HG02938 (cell line): ENCODE data around the gene DOK4.
A peak's percentile ranks its signal among the peaks of the same experiment; 100 is the strongest.

Experiments
- ATAC-seq: cut with Tn5 transposase; IDR thresholded peaks from one replicate; pipeline ENCODE4 v1.9.1; 2021; ENCODE audit warnings: mild to moderate bottlenecking, moderate library complexity; ENCODE audit not compliant: unreplicated experiment

The DOK4 gene

DNA sequence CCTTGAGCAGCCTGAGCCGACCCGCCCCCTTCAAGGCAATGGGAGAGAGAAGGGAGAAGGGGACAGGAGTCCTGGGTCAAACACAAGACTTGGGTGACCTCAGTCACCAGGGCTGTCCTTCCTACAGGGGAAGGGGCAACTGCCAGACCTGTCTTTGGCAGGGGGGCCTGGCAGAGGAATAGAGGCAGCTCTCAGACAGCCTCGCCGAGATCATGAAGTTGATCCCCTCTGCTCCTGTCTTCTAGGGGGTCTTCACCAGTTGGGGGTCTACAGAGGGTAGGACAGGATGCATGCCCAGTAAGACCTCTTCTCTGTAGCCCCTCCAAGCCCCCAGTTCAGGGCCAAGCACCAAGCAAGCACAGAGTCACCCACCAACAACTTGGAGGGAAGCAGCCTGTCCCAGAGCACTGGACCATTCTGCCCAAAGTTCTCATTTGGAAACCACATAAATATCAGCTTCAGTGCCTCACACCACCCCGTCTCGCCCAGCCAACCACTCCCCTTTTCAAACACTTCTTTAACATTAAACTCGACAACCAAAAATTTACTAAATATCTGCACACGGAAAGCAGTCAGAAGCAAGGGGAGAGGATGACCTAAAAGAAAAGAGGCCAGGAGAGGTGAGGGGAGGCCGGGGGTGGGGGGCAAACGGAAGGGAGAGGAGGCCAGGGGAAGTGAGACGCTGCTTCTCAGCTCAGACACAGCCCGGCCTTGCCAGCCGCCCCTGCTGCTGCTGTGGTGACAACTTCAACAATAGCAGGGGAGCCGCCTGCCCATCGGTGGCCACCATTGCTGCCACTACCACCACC is 7.7 kb downstream of the DOK4 start:
- no peak for ATAC-seq

DNA sequence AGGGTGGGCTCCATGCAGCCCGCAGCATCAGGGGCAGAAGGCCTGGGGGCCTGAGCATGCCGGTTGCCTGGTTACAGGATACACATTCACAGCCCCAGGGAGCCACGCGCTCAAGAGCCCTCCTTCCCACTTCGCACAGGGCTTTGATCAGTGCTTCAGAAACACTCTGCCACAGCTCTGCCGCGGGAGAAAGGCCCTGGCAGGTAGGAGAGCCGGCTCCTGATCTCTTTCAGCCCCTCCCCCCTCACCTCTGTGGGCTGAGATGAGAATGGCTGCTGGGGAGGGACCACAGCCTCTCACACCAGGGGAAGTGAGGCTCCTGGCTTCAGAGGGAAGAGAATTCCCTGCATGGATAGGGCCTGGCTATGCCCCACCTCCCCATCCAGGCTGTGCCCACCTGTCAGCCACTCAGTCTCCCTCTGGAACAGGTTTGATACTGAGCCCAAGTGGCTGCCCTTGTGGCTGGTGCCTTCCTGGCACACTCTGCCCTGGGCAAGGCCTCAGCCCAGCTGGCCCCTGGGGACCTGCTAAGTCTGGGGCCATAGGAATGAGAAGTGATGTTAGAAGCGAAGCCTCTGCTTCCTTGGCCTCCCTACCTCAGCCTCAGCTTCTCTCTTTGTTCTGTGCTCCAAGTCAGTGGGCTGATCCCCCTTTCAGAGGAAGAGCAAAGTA is 8.6 kb downstream of the DOK4 start:
- ATAC-seq = no peak

DNA sequence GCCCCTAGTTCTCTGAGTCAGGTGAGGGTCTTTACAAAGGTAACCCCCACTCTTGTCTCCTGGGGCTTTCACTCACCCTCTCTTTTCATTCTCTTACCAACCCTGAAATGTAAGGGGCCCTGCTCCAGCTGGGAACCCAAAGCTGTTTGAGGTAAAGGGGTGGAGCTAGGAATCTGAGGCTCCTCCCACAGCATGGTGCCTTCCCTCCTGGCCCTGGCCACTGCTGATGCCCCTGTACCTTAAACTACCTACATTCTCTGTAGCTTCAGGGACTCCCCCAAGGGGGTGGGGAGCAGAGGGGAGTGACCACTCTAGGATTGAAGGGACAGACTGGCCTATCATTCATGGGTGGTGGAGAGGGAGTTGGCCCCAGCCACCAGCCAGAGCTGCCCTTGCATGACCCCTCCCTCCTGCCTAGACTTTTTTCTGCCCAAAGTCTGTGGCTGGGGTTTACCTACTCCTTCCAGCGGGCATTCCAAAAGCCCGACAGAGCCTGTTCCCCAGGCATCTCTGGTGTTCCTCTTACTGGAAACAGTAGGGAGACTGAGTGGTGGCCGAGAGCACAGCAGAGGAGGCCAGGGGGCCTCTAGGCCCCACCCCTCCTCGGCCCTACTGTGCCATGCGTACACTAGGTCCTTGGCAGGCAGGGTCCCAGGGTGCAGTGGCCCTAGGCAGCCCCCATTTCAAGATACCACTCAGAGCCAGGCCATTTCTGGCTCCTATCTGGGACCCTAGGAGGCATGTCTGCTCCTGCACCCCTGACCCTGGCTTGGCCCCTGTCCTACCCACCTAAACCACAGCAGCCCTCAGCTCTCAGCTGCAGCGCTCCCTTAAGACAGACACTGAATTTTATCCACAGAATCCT is 9.5 kb downstream of the DOK4 start:
- ATAC-seq = no peak

DNA sequence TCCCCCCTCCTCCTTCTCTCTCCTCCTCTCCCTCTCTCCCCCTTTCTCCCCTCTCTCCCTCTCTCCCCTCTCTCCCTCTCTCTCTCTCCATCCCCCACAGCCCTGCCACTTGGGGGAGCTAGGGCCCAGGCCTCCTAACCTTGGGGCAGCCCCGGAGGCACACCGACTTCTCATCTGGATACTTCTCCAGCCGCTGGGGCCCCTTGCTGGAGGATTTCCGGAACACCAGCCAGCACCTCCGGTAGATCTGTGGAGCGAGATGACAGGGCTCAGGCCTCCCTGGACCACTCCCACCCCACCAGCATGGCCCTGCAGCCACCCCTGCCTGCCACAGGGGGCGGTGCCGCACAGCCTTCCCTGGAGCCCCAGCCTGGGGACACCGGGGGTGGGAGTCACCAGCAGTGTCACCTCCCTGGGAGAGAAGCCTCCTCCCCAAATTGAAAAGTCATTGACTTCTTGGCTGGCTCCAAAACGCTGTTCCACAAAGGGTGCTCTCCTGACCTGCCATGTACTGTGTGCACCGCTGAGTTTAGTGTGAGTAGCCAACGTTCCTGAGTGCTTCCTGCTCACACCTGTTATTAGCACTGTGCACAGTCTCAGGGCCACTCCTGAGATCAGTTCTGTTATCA is 10.5 kb downstream of the DOK4 start:
- peak; percentile 85 for ATAC-seq

DNA sequence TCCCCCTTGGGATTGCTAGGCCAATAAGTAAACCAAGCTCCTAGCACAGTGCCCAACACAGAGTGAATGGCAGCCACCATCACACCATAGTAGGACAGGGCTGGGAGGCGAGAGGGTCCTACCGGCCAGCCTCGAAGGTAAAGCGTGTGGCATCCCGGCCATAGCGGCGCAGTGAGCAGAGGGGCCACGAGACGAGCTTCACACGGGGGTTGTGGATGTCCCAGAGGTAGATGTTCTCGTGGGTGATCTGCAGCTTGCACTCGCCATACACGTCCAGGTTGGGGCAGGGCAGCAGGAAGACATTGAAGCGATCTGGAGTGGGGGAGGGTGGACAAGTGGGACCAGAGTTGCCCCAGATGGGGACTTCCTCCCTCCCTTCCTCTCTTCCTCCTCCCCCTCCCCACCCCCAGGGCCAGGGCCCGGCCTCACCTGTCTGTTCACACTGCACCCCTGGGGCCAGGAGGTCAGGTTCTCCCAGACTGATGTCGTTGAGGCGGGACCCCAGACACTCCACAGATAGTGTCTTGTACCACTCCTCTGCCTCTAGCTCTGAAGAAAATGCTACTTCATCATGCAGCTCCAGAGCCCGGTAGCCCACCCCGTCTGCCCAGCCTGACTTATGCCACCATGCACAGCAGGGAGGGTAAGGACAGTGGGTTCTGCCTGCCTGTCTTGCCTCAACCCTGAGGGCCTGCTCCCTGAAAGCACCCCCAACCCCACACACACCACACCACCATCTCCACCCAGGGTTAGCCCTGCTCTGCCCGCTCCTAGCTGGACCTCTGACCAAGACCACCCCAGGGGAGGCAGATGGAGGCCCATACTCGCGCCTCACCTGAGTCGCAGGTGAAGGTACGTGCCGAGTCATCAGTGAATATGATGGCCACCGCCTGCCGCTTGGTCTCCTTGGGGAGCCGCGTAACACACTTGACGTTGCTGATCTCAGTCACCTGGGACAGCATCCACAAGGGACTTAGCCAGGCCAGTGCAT is 11.3 kb downstream of the DOK4 start:
- ATAC-seq = no peak

DNA sequence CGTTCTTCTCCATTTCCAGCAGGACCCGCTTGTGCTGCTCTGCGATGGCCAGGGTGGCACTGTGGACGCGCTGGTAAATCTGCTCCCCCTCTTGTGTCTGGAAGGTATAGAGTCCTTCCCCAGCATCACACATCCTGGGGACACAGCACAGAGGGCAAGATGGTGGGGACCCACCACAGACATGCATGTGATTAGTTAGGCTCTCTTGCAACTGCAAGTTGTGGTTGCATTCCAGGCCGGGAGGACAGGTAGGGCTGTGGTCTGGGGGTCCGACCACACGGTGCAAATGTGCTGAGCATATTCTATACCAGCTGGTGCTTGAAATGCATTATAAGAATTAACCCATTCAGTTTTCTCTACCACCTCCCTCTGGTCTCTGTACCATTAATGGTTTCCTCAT is 12.4 kb downstream of the DOK4 start:
- no peak for ATAC-seq

DNA sequence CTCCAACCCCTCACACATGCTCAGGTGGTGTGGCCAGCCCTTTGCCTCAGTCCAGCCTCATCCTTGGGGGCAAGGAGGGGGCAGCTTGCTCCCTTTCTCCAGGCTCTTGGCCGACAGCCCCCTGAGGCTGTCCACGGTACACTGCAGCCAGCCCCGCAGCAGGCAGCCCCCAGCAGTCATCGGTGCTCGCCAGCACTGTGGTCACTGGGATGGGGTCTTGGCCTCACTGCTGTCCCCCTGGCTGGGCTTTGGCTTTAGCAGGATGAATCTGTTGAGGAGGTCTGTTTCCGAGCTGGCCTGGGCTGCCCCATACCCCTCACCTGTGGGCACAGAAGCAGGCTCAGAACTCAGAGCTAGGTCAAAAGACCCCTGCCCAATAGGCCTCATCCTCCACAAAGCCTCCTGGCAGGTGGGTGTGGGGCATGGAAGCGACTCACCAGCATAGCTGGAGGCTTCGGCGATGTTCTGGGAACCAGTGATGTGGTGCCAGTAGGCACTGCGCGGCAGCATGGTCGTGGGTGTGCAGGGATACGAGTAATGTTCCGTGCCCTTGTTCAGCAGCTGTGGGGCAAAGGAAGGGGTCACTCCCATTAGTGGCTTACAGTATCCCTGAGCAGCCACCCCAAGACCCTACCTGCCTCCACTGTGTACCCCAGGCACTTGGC is 13.0 kb downstream of the DOK4 start:
- ATAC-seq = no peak

DNA sequence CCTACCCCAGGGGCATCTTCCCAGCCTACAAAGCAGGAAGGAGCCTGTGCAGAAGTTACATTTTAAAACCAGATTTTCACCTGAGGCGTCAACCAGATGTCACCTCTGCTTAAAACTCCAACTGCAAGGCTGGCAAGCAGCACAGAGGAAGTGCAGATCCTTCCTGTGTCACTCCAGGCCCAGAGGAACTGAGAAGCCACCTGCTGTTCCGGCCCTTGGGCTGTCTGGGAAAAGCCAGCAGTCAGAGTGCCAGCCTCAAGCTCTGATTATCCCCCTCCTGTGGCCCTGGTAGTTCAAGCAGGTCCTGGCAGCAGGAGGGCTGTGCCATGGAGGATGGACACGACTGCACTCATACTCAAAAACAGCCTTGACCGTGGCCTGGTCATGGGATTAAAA is 13.6 kb downstream of the DOK4 start:
- ATAC-seq = no peak

DNA sequence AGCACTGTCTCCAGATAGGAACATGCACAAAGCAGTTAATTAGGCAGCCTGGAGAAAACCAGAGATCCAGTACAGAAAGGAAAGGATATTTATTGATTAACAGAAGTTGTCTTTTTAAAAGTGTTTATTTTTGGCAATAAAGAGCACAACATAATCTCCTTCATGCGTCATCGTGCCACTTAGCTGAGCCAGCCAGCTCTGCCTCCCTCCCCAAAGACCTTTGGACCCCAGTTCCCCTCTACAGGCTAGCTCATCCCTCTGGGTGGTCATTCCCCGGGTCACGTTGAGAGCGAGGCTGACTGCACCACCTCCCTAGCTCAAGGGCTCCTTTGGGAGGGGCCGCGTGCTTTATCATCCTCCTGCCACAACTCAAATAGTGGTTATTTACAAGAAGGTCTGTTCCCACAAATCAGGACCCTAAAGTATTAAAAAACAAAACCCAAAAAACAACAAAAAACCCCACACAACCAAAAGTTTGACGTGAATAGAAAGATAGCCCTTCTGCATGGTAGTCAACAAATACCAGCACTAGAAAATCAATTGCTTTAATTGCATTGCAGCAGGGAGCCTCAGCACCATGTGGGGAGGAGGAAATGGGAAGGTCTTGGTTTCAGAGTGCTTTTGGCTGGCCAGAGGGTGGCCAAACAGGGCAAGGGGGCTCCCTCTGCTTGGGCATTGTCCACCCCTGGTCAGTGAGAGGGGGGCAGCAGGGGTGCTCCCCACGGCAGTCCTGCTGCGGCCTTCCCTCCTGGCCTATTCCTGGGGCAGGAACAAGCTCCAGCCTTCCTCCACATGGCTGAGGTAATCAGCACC is 14.2 kb downstream of the DOK4 start:
- no peak for ATAC-seq

DNA sequence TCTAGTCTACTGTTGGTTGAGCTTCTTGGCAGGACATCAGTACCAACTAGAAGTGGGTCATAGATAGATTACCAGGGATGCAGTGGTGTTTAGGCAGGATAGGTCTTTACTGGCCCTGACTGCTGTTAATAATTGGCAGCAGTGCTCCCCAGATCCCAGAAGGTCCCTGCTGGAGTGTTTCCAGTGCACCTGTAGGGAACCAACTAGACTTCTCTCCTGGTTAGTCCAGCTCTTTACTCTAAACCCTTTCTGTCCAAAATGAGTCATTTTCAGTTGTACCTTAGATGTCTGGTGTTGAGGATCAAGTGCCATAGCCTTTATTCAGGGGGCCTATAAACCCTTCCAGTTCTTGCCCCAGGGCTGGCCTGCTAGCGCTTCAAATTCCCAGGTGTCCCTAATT is 15.1 kb downstream of the DOK4 start:
- no peak for ATAC-seq

DNA sequence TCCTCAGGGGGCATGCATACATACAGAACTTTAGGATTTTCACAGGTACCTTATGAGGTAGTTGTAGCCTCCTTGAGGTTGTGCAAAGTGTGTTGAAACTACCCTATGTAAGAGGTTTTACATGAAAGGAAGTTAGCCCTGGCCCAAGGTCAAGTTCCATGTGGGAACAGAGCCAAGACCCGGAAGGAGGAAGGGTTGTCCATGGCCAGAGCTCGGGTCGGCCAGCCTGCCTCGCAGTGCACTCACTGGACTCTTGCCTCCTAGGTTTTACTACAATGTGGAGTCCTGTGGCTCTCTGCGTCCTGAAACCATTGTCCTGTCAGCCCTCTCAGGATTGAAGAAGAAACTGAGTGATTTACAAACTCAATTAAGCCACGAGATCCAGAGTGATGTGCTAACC is 15.6 kb downstream of the DOK4 start:
- no peak for ATAC-seq

DNA sequence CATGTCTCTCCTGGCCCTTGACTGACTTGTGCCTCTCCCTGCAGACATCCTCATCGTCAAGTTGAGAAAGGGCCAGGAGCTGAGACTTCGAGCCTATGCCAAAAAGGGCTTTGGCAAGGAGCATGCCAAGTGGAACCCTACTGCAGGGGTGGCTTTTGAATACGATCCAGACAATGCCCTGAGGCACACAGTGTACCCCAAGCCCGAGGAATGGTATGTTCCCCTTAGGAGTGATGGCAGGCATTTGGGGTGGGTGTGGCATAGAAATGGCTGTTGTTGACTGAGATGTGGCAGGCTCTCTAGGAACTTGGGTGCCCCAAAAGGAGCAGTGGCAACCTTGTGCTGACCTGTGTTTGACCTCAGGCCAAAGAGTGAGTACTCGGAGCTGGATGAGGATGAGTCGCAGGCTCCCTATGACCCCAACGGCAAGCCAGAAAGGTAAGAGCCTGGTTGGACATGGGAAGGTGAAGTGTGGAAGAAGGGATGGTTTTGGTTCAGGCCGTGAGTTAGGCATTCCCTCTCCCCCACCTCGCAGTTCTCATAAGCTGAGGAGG is 16.3 kb downstream of the DOK4 start:
- ATAC-seq = no peak

DNA sequence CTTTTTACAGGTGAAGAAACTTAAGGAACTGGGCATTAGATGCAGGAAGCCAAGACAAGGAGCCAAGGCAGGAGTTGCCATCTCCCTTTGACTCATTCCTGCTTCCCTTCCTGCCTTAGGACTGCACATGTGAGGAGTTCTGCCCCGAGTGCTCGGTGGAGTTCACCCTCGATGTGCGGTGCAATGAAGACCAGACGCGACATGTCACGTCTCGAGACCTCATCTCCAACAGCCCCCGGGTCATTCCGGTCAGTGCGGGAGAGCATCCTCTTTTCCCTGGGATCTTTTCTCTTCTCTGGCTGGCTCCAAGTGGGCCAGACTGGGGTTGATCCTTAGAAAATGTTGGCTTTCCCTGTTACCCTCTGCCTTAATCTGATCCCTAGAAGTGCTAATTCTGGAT is 17.2 kb downstream of the DOK4 start:
- ATAC-seq = no peak

DNA sequence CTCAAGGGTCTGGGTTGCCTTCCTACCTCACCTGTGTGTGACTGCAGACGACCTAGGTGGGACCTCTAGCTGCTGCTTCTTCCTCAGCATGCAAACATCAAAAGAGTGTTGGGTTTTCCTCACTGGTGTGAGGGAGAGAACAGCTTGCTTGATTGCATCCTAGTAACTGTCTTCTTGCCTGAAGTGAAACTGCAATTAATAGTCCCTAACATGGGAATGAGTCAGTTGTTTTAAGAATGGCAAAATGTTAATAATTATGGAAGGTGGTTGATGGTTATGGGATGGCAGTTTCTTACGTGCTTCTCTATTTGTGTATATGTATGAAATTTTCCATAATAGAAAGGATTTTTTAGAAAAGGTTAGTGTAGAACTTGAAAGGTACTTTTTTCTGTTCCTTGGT is 17.9 kb downstream of the DOK4 start:
- no peak for ATAC-seq

DNA sequence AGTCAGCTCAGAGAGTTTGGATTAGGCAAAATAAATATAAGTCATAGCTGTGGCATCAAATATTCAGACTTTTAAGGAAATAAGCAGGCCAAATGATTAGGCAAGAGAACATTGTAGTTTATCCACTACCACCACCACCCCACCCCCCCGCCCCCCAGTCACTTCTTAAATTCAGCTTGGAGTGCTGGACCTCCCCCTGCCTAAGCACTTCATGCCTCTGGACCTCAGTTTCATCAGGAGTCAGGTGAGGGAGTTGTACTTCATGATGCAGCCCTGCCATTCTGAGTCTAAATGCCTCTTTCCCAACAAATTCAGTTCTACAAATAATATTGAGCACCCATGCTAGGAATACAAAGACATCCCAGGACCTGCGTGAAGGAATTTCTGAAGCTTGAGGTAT is 21.8 kb downstream of the DOK4 start:
- ATAC-seq = no peak

DNA sequence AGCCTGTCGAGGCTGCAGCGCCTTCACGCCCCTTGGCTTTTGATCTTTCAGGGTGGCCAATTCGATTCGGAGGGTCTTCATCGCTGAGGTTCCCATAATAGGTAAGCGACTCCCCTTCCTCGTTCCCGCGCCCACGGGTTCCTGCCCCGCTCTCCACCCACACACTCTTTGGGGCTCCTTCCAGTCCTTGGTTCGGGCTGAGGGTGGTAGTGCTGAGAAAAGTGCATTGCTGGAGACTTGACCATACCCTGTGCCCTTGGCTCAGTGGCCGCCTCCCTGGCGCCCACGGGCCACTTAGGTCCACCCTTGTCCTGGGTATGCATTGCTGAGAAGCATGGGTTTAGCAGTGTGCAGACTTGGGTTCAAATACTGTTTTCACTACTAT is 23.3 kb downstream of the DOK4 start:
- ATAC-seq = no peak

DNA sequence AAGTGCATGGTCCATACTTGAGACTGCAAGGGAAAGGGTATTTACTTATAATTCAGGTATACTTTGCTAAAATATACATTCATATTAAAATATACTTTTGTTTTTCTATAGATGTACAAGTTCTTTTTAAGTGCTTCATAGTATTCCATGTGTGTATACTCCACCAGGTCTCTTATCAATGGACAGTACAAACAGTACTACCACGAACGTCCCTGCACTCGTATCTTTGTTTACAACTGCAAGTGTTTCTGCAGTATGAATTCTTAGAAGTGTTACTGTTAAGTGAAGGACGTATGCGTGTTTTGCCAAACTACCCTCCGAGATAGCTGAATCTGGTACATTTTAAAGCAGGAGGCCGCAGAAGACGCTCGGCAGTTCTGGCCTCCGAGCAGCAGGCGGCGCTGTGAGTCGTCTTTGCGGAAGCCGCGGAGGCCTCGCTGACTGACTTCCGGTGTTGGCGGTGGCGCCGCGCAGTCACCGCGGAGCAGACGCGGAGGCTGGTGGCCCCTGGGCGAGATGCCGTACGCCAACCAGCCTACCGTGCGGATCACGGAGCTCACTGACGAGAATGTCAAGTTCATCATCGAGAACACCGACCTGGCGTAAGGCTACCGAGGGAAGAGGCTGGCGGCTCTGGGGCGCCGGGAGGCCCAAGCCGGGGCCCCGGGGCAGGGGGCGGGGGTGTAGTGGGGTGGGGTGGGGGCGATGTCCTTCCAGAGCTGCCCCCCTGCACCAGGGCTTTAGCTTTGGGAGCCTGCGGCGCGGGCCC is 23.9 kb downstream of the DOK4 start, which contains the start of gene POLR2C:
Gene POLR2C, plus strand, starts transcription at position 471 of the 769 bp plus-strand sequence. Its CDS starts 46 bp downstream, at position 517.
- ATAC-seq = peak; percentile 79
